ENCODE results near the gene SYS1. TPM values are rescaled to one million over a fixed set of nuclear protein-coding genes. Genes with fewer than 3 reads are reported as not detected.

The SYS1 gene
- total and polyA plus RNA-seq, 2 experiments from 2014 or later, result 20.0 to 28.0 TPM

GRCh38 chr20:45408646-45409213, 45.8 kb downstream of the SYS1 start:
- Histone ChIP-seq H3K27me3 (peaks cover 20% of the 10 kb centered on the region), H3K27ac (no peak overlapping the region), H3K9me3 (ENCODE audit: low read depth) (no peaks in the 10 kb centered on the region), H3K36me3 (peaks cover 20% of the 10 kb centered on the region), H3K4me1 (ENCODE audit: low read depth) (peaks cover 9% of the 10 kb centered on the region), H3K4me3 (no peak overlapping the region)
- no peak for DNase-seq (ENCODE audit: low read depth in 1 of 2, low spot score in 1 of 2)
- TF ChIP-seq CTCF (IDR thresholded peaks at IDR 0.05; ENCODE audit: low read depth, low read length), result no peak

GRCh38 chr20:45409521-45410272, 46.7 kb downstream of the SYS1 start:
- Histone ChIP-seq H3K27me3 (peaks cover 11% of the 10 kb centered on the region), H3K4me3 (no peak overlapping the region), H3K27ac (no peak overlapping the region), H3K4me1 (ENCODE audit: low read depth) (peaks cover 9% of the 10 kb centered on the region), H3K9me3 (ENCODE audit: low read depth) (no peaks in the 10 kb centered on the region), H3K36me3 (peaks cover 20% of the 10 kb centered on the region)
- no peak for TF ChIP-seq CTCF (IDR thresholded peaks at IDR 0.05; ENCODE audit: low read depth, low read length)
- DNase-seq (ENCODE audit: low read depth in 1 of 2, low spot score in 1 of 2), result no peak

GRCh38 chr20:45410887-45411286, 47.9 kb downstream of the SYS1 start:
- no peak for TF ChIP-seq CTCF (IDR thresholded peaks at IDR 0.05; ENCODE audit: low read depth, low read length)
- no peaks in the 10 kb centered on the region for H3K9me3 ChIP-seq (ENCODE audit: low read depth)
- no peak overlapping the region for H3K4me3 ChIP-seq
- no peak overlapping the region for H3K27ac ChIP-seq
- no peak for DNase-seq (ENCODE audit: low read depth in 1 of 2, low spot score in 1 of 2)
- H3K27me3 ChIP-seq, result peaks cover 3% of the 10 kb centered on the region
- peaks cover 20% of the 10 kb centered on the region for H3K36me3 ChIP-seq
- H3K4me1 ChIP-seq (ENCODE audit: low read depth), result peaks cover 12% of the 10 kb centered on the region

GRCh38 chr20:45412653-45413052, 49.7 kb downstream of the SYS1 start:
- Histone ChIP-seq H3K27ac (no peak overlapping the region), H3K36me3 (peaks cover 20% of the 10 kb centered on the region), H3K4me3 (no peak overlapping the region), H3K4me1 (ENCODE audit: low read depth) (peaks cover 15% of the 10 kb centered on the region), H3K9me3 (ENCODE audit: low read depth) (no peaks in the 10 kb centered on the region), H3K27me3 (no peaks in the 10 kb centered on the region)
- no peak for DNase-seq (ENCODE audit: low read depth in 1 of 2, low spot score in 1 of 2)
- TF ChIP-seq CTCF (IDR thresholded peaks at IDR 0.05; ENCODE audit: low read depth, low read length), result no peak

- peaks cover 20% of the 10 kb centered on the region for H3K36me3 ChIP-seq
- H3K9me3 ChIP-seq (ENCODE audit: low read depth), result no peaks in the 10 kb centered on the region
- H3K4me1 ChIP-seq (ENCODE audit: low read depth), result peaks cover 9% of the 10 kb centered on the region
- no peak for DNase-seq (ENCODE audit: low read depth in 1 of 2, low spot score in 1 of 2)
- H3K27ac ChIP-seq, result no peak overlapping the region
- no peak for TF ChIP-seq CTCF (IDR thresholded peaks at IDR 0.05; ENCODE audit: low read depth, low read length)
- H3K4me3 ChIP-seq, result no peak overlapping the region
- H3K27me3 ChIP-seq, result no peaks in the 10 kb centered on the region
These were observed 50.5 kb downstream of the SYS1 start for GRCh38 chr20:45413479-45413878.

Data from cardiac muscle cell (in vitro differentiated cells and primary cell).